GM18951 (cell line): ENCODE measurements around the gene PTPN20.

Source experiments
- POLR2A ChIP-seq: IDR thresholded peaks from 4 replicates; pipeline ENCODE4 v1.6.1; 2011; ENCODE audit warnings: mild to moderate bottlenecking; ENCODE audit not compliant: insufficient read length, insufficient read depth; ENCODE audit errors: extremely low read depth
- in situ Hi-C: fragments of 300-500 bp; cut with MboI; formaldehyde crosslinking; loops from one replicate; pipeline ENCODE4 v1.12.0; 2022; ENCODE audit warnings: low sequenced_read_pairs, mixed read lengths, inconsistent platforms; ENCODE audit not compliant: unreplicated experiment

Gene PTPN20

GRCh38 chr10:47031901-47032465 is 120.8 kb downstream of the PTPN20 start:
- TF ChIP-seq POLR2A = no peak
- in situ Hi-C loops = loop anchor here (25.0 kb wide), 1 partner anchor 280 kb away; the partner anchor contains the start of genes GDF10 and GDF2

GRCh38 chr10:47033081-47033480 is 121.9 kb downstream of the PTPN20 start:
- no peak for TF ChIP-seq POLR2A
- in situ Hi-C loops = loop anchor here (25.0 kb wide), 1 partner anchor 279 kb away; the partner anchor contains the start of genes GDF10 and GDF2

- TF ChIP-seq POLR2A = no peak
- in situ Hi-C loops = loop anchor here (25.0 kb wide), 1 partner anchor 279 kb away; the partner anchor contains the start of genes GDF10 and GDF2
These were observed 122.5 kb downstream of the PTPN20 start for GRCh38 chr10:47033541-47034270.

- no peak for TF ChIP-seq POLR2A
- in situ Hi-C loops = loop anchor here (25.0 kb wide), 1 partner anchor 278 kb away; the partner anchor contains the start of genes GDF10 and GDF2
These were observed 123.3 kb downstream of the PTPN20 start for GRCh38 chr10:47034441-47035051.

- in situ Hi-C loops = loop anchor here (25.0 kb wide), 1 partner anchor 277 kb away; the partner anchor contains the start of genes GDF10 and GDF2
- no peak for TF ChIP-seq POLR2A
These were observed 124.1 kb downstream of the PTPN20 start for GRCh38 chr10:47035171-47035818.

- in situ Hi-C loops = loop anchor here (25.0 kb wide), 1 partner anchor 276 kb away; the partner anchor contains the start of genes GDF10 and GDF2
These were observed 124.7 kb downstream of the PTPN20 start for GRCh38 chr10:47035819-47036337.

GRCh38 chr10:47036771-47037170 is 125.5 kb downstream of the PTPN20 start:
- TF ChIP-seq POLR2A = no peak
- in situ Hi-C loops = loop anchor here (25.0 kb wide), 1 partner anchor 276 kb away; the partner anchor contains the start of genes GDF10 and GDF2

More at GRCh38 chr10:47035819-47036337, 124.7 kb downstream of the PTPN20 start:
- no peak for TF ChIP-seq POLR2A

- TF ChIP-seq POLR2A = no peak
- in situ Hi-C loops = loop anchor here (25.0 kb wide), 1 partner anchor 274 kb away; the partner anchor contains the start of genes GDF10 and GDF2
These were observed 126.6 kb downstream of the PTPN20 start for GRCh38 chr10:47037654-47038425.

- in situ Hi-C loops = loop anchor here (25.0 kb wide), 1 partner anchor 273 kb away; the partner anchor contains the start of genes GDF10 and GDF2
- no peak for TF ChIP-seq POLR2A
These were observed 127.8 kb downstream of the PTPN20 start for GRCh38 chr10:47038881-47039561.

GRCh38 chr10:47039562-47039913 is 128.3 kb downstream of the PTPN20 start:
- no peak for TF ChIP-seq POLR2A
- in situ Hi-C loops = loop anchor here (25.0 kb wide), 1 partner anchor 273 kb away; the partner anchor contains the start of genes GDF10 and GDF2

GRCh38 chr10:47040041-47040491 is 128.8 kb downstream of the PTPN20 start:
- in situ Hi-C loops = loop anchor here (25.0 kb wide), 1 partner anchor 272 kb away; the partner anchor contains the start of genes GDF10 and GDF2
- no peak for TF ChIP-seq POLR2A

GRCh38 chr10:47040681-47041080 is 129.5 kb downstream of the PTPN20 start:
- TF ChIP-seq POLR2A = no peak
- in situ Hi-C loops = loop anchor here (25.0 kb wide), 1 partner anchor 272 kb away; the partner anchor contains the start of genes GDF10 and GDF2
